Measurements from ENCODE around the gene ACAA2.

Gene ACAA2

DNA sequence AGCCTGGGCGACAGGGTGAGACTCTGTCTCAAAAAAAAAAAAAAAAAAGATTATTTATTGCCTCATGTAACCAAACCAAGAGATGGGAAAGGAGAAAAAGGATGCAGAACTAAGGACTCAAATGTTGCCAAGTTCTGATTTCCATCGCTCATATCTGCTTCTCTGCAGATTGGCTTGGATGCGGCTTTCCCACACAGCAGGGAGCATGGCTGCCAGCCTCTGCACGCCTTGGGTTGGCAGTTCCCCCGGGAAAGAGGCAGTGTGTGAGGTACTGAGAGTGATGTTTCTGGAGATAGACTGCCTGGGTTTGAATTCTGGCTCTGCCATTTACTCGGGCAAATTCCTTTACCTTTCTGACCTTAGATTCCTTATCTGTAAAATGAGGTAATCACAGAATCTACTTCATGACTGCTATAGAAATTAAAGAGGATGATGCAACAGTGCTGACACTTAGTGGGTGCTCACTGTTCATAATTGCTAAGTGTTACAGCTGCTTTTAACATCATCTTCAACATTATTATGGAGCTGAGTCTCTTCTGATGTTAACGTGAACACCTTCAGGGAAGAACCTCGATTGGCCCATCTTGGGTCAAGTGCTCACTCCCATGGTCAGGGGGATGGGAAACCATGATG lies 68.8 kb downstream of the ACAA2 start:
- WGBS (ENCODE audit: extremely low coverage, insufficient coverage, insufficient read length), result no CpG with 5 or more reads among the region's 8 CpGs
- Histone ChIP-seq H4K8ac (ENCODE audit: low read depth, low read length) (no peak overlapping the region), H3K79me2 (ENCODE audit: control insufficient read depth, insufficient read depth, low read length, poor library complexity) (no peaks in the 10 kb centered on the region), H4K12ac (ENCODE audit: low read depth, low read length) (no peak overlapping the region), H3K14ac (ENCODE audit: low read length) (no peak overlapping the region), H3K27ac (ENCODE audit: low read depth, low read length) (no peak overlapping the region), H3K79me1 (ENCODE audit: low read length) (no peaks in the 10 kb centered on the region), H3K27me3 (ENCODE audit: insufficient read depth, low read length) (no peaks in the 10 kb centered on the region), H3K23ac (ENCODE audit: low read length) (no peak overlapping the region), H3K4ac (ENCODE audit: low read depth, low read length) (no peak overlapping the region), H2AFZ (ENCODE audit: insufficient read depth, low read length, poor library complexity) (no peak overlapping the region), H3K36me3 (ENCODE audit: control insufficient read depth in 1 of 2, insufficient read depth in 2 of 2, low read length in 2 of 2) (no peaks in the 10 kb centered on the region), H2AK5ac (ENCODE audit: low read length) (no peak overlapping the region), H3K9ac (ENCODE audit: low read length) (no peak overlapping the region), H3K9me3 (ENCODE audit: insufficient read depth, low read depth, low read length) (peaks cover 2% of the 10 kb centered on the region), H3K18ac (ENCODE audit: low read length) (no peak overlapping the region), H3K4me3 (ENCODE audit: low read depth, low read length) (no peak overlapping the region), H3K4me2 (ENCODE audit: low read length) (no peak overlapping the region), H2BK12ac (ENCODE audit: low read length) (no peak overlapping the region), H3K4me1 (ENCODE audit: control insufficient read depth in 1 of 2, insufficient read depth in 2 of 2, low read length in 2 of 2) (peaks cover 0 to 2% of the 10 kb centered on the region in 2 experiments), H4K91ac (ENCODE audit: low read depth, low read length) (no peak overlapping the region), H2BK5ac (ENCODE audit: low read depth, low read length, poor library complexity) (no peak overlapping the region), H2BK120ac (ENCODE audit: insufficient read depth, low read length, poor library complexity) (no peak overlapping the region)
- peak in 1 of 2 donors; percentile 29 for DNase-seq

DNA sequence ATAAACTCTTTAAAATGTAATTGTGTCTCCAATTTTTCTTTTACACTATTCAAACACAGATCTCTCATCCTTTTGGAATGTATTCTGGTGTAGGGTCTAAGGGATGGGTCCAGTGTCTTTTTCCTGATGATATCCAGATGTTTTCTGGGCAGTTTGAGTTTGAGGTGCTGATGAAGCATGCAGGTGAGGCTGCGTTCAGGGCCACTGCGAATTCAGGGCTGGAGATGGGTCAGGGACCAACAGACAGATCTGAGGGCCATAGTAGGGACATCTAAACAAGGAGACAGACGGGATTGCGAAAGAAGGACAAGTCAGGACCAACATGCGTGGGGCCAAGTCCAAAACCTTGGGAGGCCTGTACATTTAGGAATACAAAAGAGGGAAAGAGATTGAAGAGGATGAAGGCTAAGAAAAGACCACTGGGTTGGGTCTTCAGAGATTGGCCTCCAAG lies 70.2 kb downstream of the ACAA2 start:
- H3K9me3 ChIP-seq (ENCODE audit: insufficient read depth, low read depth, low read length), result peaks cover 2% of the 10 kb centered on the region
- H2BK120ac ChIP-seq (ENCODE audit: insufficient read depth, low read length, poor library complexity), result no peak overlapping the region
- H3K4me1 ChIP-seq (ENCODE audit: control insufficient read depth in 1 of 2, insufficient read depth in 2 of 2, low read length in 2 of 2), result peaks cover 0 to 2% of the 10 kb centered on the region in 2 experiments
- H3K4ac ChIP-seq (ENCODE audit: low read depth, low read length), result no peak overlapping the region
- H4K91ac ChIP-seq (ENCODE audit: low read depth, low read length), result no peak overlapping the region
- H3K36me3 ChIP-seq (ENCODE audit: control insufficient read depth in 1 of 2, insufficient read depth in 2 of 2, low read length in 2 of 2), result no peaks in the 10 kb centered on the region
- H2BK12ac ChIP-seq (ENCODE audit: low read length), result no peak overlapping the region
- H2AFZ ChIP-seq (ENCODE audit: insufficient read depth, low read length, poor library complexity), result no peak overlapping the region
- H2BK5ac ChIP-seq (ENCODE audit: low read depth, low read length, poor library complexity), result no peak overlapping the region
- no peak overlapping the region for H3K4me3 ChIP-seq (ENCODE audit: low read depth, low read length)
- DNase-seq, result no peak
- H3K18ac ChIP-seq (ENCODE audit: low read length), result no peak overlapping the region
- no peak overlapping the region for H4K8ac ChIP-seq (ENCODE audit: low read depth, low read length)
- H3K4me2 ChIP-seq (ENCODE audit: low read length), result no peak overlapping the region
- no peak overlapping the region for H3K27ac ChIP-seq (ENCODE audit: low read depth, low read length)
- no peaks in the 10 kb centered on the region for H3K79me2 ChIP-seq (ENCODE audit: control insufficient read depth, insufficient read depth, low read length, poor library complexity)
- no peaks in the 10 kb centered on the region for H3K27me3 ChIP-seq (ENCODE audit: insufficient read depth, low read length)
- H3K14ac ChIP-seq (ENCODE audit: low read length), result no peak overlapping the region
- H3K23ac ChIP-seq (ENCODE audit: low read length), result no peak overlapping the region
- H4K12ac ChIP-seq (ENCODE audit: low read depth, low read length), result no peak overlapping the region
- H3K9ac ChIP-seq (ENCODE audit: low read length), result no peak overlapping the region
- WGBS (ENCODE audit: extremely low coverage, insufficient coverage, insufficient read length), result no CpG with 5 or more reads among the region's 5 CpGs
- H3K79me1 ChIP-seq (ENCODE audit: low read length), result no peaks in the 10 kb centered on the region
- no peak overlapping the region for H2AK5ac ChIP-seq (ENCODE audit: low read length)

DNA sequence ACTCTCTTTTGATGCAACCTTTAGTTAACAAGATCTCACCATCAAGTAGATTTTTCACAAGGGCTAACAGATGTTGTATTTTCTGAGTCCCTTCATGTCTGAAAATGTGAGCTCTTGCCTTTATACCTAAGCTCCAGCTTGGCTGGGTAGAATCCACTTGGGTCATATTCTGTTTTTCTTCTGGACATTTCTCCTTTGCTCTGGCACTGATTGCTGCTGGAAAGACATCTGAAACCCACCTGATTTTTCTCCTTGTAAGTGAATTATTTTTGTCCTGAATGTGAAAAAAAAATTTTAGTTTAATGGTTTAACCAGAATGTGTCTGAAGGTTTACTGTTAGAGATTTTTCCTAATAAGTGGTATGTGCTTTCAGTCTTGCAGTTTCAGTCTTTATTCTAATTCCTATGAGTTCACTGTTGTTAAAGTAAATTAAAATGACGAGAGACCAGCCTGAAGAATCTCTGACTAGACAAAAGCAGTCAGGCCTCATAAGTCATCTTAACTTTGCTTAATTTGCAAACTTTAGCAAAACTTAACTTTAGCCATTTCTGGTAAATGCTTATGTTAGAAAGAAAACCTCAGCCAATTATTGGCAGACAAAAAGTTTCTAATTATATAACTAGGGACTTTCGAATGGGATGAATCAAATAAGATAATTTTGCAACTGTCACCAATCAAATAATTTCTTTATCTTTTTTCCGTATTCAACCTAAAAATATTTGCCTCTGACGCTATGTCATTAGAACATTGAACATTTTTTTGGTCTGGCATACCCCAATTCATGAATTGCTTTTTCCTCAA lies 70.8 kb downstream of the ACAA2 start:
- 100% methylated on average over 2 of the region's 4 CpGs for WGBS (ENCODE audit: extremely low coverage, insufficient coverage, insufficient read length)
- Histone ChIP-seq H3K79me1 (ENCODE audit: low read length) (no peaks in the 10 kb centered on the region), H3K4me2 (ENCODE audit: low read length) (no peak overlapping the region), H3K9me3 (ENCODE audit: insufficient read depth, low read depth, low read length) (peaks cover 2% of the 10 kb centered on the region), H3K18ac (ENCODE audit: low read length) (no peak overlapping the region), H3K36me3 (ENCODE audit: control insufficient read depth in 1 of 2, insufficient read depth in 2 of 2, low read length in 2 of 2) (no peaks in the 10 kb centered on the region), H3K79me2 (ENCODE audit: control insufficient read depth, insufficient read depth, low read length, poor library complexity) (no peaks in the 10 kb centered on the region), H2BK5ac (ENCODE audit: low read depth, low read length, poor library complexity) (no peak overlapping the region), H2AK5ac (ENCODE audit: low read length) (no peak overlapping the region), H4K91ac (ENCODE audit: low read depth, low read length) (no peak overlapping the region), H3K4ac (ENCODE audit: low read depth, low read length) (no peak overlapping the region), H3K27me3 (ENCODE audit: insufficient read depth, low read length) (no peaks in the 10 kb centered on the region), H2BK120ac (ENCODE audit: insufficient read depth, low read length, poor library complexity) (no peak overlapping the region), H2BK12ac (ENCODE audit: low read length) (no peak overlapping the region), H4K8ac (ENCODE audit: low read depth, low read length) (no peak overlapping the region), H3K9ac (ENCODE audit: low read length) (no peak overlapping the region), H3K4me3 (ENCODE audit: low read depth, low read length) (no peak overlapping the region), H3K27ac (ENCODE audit: low read depth, low read length) (no peak overlapping the region), H3K4me1 (ENCODE audit: control insufficient read depth in 1 of 2, insufficient read depth in 2 of 2, low read length in 2 of 2) (peaks cover 0 to 2% of the 10 kb centered on the region in 2 experiments), H2AFZ (ENCODE audit: insufficient read depth, low read length, poor library complexity) (no peak overlapping the region), H3K23ac (ENCODE audit: low read length) (no peak overlapping the region), H3K14ac (ENCODE audit: low read length) (no peak overlapping the region), H4K12ac (ENCODE audit: low read depth, low read length) (no peak overlapping the region)
- no peak for DNase-seq

DNA sequence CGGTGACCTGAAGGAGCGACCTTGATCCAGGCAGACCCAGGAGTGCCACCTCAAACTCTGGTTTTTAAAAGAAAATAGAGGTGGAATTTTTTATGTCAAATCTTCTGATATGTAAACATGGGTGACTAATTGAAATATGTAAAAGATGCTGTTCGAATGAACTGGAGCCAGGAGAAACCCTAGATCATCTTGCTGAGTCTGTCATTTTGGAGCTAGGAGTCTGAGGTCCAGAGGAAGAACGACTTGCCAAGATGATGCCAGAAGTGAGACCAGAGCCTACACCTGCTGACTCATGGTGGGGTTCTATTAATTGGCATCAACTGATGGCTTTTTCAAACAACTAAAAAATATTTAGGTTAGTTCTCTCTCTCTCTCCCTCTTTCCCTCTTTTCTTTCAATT lies 74.1 kb downstream of the ACAA2 start:
- Histone ChIP-seq H2AK5ac (ENCODE audit: low read length) (no peak overlapping the region), H3K4ac (ENCODE audit: low read depth, low read length) (no peak overlapping the region), H3K36me3 (ENCODE audit: control insufficient read depth in 1 of 2, insufficient read depth in 2 of 2, low read length in 2 of 2) (no peaks in the 10 kb centered on the region), H3K79me2 (ENCODE audit: control insufficient read depth, insufficient read depth, low read length, poor library complexity) (no peaks in the 10 kb centered on the region), H3K9me3 (ENCODE audit: insufficient read depth, low read depth, low read length) (peaks cover under 1% of the 10 kb centered on the region), H4K8ac (ENCODE audit: low read depth, low read length) (no peak overlapping the region), H2AFZ (ENCODE audit: insufficient read depth, low read length, poor library complexity) (no peak overlapping the region), H2BK12ac (ENCODE audit: low read length) (no peak overlapping the region), H4K91ac (ENCODE audit: low read depth, low read length) (no peak overlapping the region), H3K9ac (ENCODE audit: low read length) (no peak overlapping the region), H3K23ac (ENCODE audit: low read length) (no peak overlapping the region), H2BK120ac (ENCODE audit: insufficient read depth, low read length, poor library complexity) (no peak overlapping the region), H3K27ac (ENCODE audit: low read depth, low read length) (no peak overlapping the region), H3K18ac (ENCODE audit: low read length) (no peak overlapping the region), H3K4me3 (ENCODE audit: low read depth, low read length) (no peak overlapping the region), H3K4me1 (ENCODE audit: control insufficient read depth in 1 of 2, insufficient read depth in 2 of 2, low read length in 2 of 2) (no peaks in the 10 kb centered on the region), H4K12ac (ENCODE audit: low read depth, low read length) (no peak overlapping the region), H3K14ac (ENCODE audit: low read length) (no peak overlapping the region), H3K79me1 (ENCODE audit: low read length) (no peaks in the 10 kb centered on the region), H3K27me3 (ENCODE audit: insufficient read depth, low read length) (no peaks in the 10 kb centered on the region), H2BK5ac (ENCODE audit: low read depth, low read length, poor library complexity) (no peak overlapping the region), H3K4me2 (ENCODE audit: low read length) (no peak overlapping the region)
- no peak for DNase-seq
- no CpG with 5 or more reads among the region's 4 CpGs for WGBS (ENCODE audit: extremely low coverage, insufficient coverage, insufficient read length)
